ENCODE results near the gene ARNT2. TPM values are rescaled to one million over a fixed set of nuclear protein-coding genes. Genes with fewer than 3 reads are reported as not detected.

ARNT2 gene
- total RNA-seq, 1 experiment from 2014 or later, result 7.0 TPM

- TF ChIP-seq SMAD4 (CRISPR knock-in tag; IDR thresholded peaks at IDR 0.05) (no peak), ZNF423 (CRISPR knock-in tag; IDR thresholded peaks at IDR 0.05) (no peak), SOX15 (CRISPR knock-in tag; IDR thresholded peaks at IDR 0.05) (no peak), ATF3 (CRISPR knock-in tag; conservative IDR thresholded peaks at IDR 0.05) (no peak), NR3C1 (CRISPR knock-in tag; conservative IDR thresholded peaks at IDR 0.05; ENCODE audit: low read depth) (no peak), KAT7 (CRISPR knock-in tag; IDR thresholded peaks at IDR 0.05; ENCODE audit: borderline replicate concordance) (no peak)
These were observed 175.9 kb downstream of the ARNT2 start (continued) for GRCh38 chr15:80580106-80580505.

GRCh38 chr15:80580536-80581260 lies 176.5 kb downstream of the ARNT2 start:
- no peak overlapping the region for H3K4me3 Mint-ChIP-seq
- no peaks in the 10 kb centered on the region for H3K36me3 Mint-ChIP-seq
- no peaks in the 10 kb centered on the region for H3K9me3 Mint-ChIP-seq
- H3K27ac Mint-ChIP-seq, result no peak overlapping the region
- no peak for TF ChIP-seq ZMAT4 (CRISPR knock-in tag; IDR thresholded peaks at IDR 0.05)
- no peak for TF ChIP-seq ZBTB21 (CRISPR knock-in tag; IDR thresholded peaks at IDR 0.05; ENCODE audit: borderline replicate concordance)
- no peak for TF ChIP-seq ZNF281 (CRISPR knock-in tag; IDR thresholded peaks at IDR 0.05)
- ATAC-seq (no peak), DNase-seq (ENCODE audit: low spot score) (no peak)
- peaks cover 2% of the 10 kb centered on the region; the same call in 1 of the 2 replicates for H3K4me1 Mint-ChIP-seq
- ChIA-PET CTCF (interaction anchor here (2.3 to 4.3 kb wide), 2 partner anchors 13 to 196 kb away, joined by 7 to 22 read pairs; no protein-coding TSS in a partner anchor), POLR2A (no interaction called here)
- H3K27me3 Mint-ChIP-seq (ENCODE audit: low read depth), result no peaks in the 10 kb centered on the region

GRCh38 chr15:80581976-80582375 lies 177.8 kb downstream of the ARNT2 start:
- ATAC-seq, result no peak
- H3K9me3 Mint-ChIP-seq, result no peaks in the 10 kb centered on the region
- H3K27me3 Mint-ChIP-seq (ENCODE audit: low read depth), result no peaks in the 10 kb centered on the region
- H3K36me3 Mint-ChIP-seq, result no peaks in the 10 kb centered on the region
- H3K4me3 Mint-ChIP-seq, result no peak overlapping the region
- POLR2A ChIA-PET, result no interaction called here
- H3K4me1 Mint-ChIP-seq, result peaks cover 14% of the 10 kb centered on the region
- TF ChIP-seq STAT6 (CRISPR knock-in tag; conservative IDR thresholded peaks at IDR 0.05; ENCODE audit: low read depth) (no peak), ZNF512 (CRISPR knock-in tag; IDR thresholded peaks at IDR 0.05; ENCODE audit: borderline replicate concordance) (no peak), NR2C2 (CRISPR knock-in tag; IDR thresholded peaks at IDR 0.05) (no peak), NFYB (CRISPR knock-in tag; conservative IDR thresholded peaks at IDR 0.05; ENCODE audit: low read depth) (no peak), ZNF219 (CRISPR knock-in tag; IDR thresholded peaks at IDR 0.05; ENCODE audit: borderline replicate concordance) (no peak), E2F1 (CRISPR knock-in tag; IDR thresholded peaks at IDR 0.05) (no peak), NR3C1 (CRISPR knock-in tag; conservative IDR thresholded peaks at IDR 0.05; ENCODE audit: low read depth) (no peak), NFATC4 (CRISPR knock-in tag; IDR thresholded peaks at IDR 0.05) (no peak), USF1 (CRISPR knock-in tag; IDR thresholded peaks at IDR 0.05) (no peak), ATF1 (CRISPR knock-in tag; IDR thresholded peaks at IDR 0.05) (no peak), ZNF416 (CRISPR knock-in tag; IDR thresholded peaks at IDR 0.05) (no peak), CTCF (IDR thresholded peaks at IDR 0.05) (no peak)
- no peak for DNase-seq (ENCODE audit: low spot score)
- no peak overlapping the region for H3K27ac Mint-ChIP-seq
- CTCF ChIA-PET, result interaction anchor here (4.3 kb wide), 1 partner anchor 14 kb away, joined by 22 read pairs; no protein-coding TSS in a partner anchor
